Left lung (tissue), 10 donors: ENCODE results near the gene KLHL25. TPM values are rescaled to one million over a fixed set of nuclear protein-coding genes. Genes with fewer than 3 reads are reported as not detected.

Source experiments
- ATAC-seq: fragments of 200-7000 bp; cut with Tn5 transposase; one replicate; pipeline ENCODE4 v1.9.1; 2020; ENCODE audit warnings: moderate library complexity
- DNase-seq, 4 donors: peaks; one replicate each; pipeline ENCODE4 v3.0.0-alpha.2; 2013 to 2020
- H3K27ac ChIP-seq, 2 donors: fragments of 200-600 bp; sonication (generic) in 1 of 2; one replicate each; pipeline versions ENCODE4 v1.5.0 to v1.8.0; 2020 to 2021
- H3K27me3 ChIP-seq, 2 donors: fragments of 200-600 bp; sonication (generic) in 1 of 2; one replicate each; pipeline versions ENCODE4 v1.5.0 to v1.8.0; 2020 to 2021
- H3K36me3 ChIP-seq, 2 donors: fragments of 200-600 bp; sonication (generic) in 1 of 2; one replicate each; pipeline versions ENCODE4 v1.5.0 to v1.8.0; 2020 to 2021
- H3K4me1 ChIP-seq, 2 donors: fragments of 200-600 bp; one replicate each; pipeline ENCODE4 v1.8.0; 2021
- H3K4me3 ChIP-seq, 2 donors: fragments of 200-600 bp; sonication (generic) in 1 of 2; one replicate each; pipeline versions ENCODE4 v1.5.0 to v1.8.0; 2020 to 2021; ENCODE audit warnings: mild to moderate bottlenecking in 1 of 2
- H3K9me3 ChIP-seq, 2 donors: fragments of 200-600 bp; sonication (generic) in 1 of 2; one replicate each; pipeline versions ENCODE4 v1.5.0 to v1.8.0; 2020 to 2021
- CTCF ChIP-seq, 2 donors: fragments of 200-600 bp; sonication (generic) in 1 of 2; IDR thresholded peaks; one replicate each; pipeline versions ENCODE4 v1.5.0 to v1.8.0; 2021; ENCODE audit warnings: antibody characterized with exemption in 2 of 2
- intact Hi-C, 2 donors: fragments of 100-400 bp; cut with DNase I; formaldehyde crosslinking; loops; one replicate each; pipeline versions ENCODE4 v1.11.2 to v1.14.2; 2022
- polyA plus RNA-seq, 6 donors: library from polyadenylated mRNA; unstranded; fragments of 120-200 nt; gene quantifications; one replicate each; pipeline ENCODE4 v1.2.1, GENCODE V29; 2013; ENCODE audit not compliant: insufficient read length in 6 of 6
- total RNA-seq, 2 donors: library from RNA; stranded (reverse); fragmentation: NEBNext Ultra II Directional; extraction: Animal tissue kit (Norgen Biotek cat#: 25700); gene quantifications; one replicate each; pipeline ENCODE4 v1.2.1, GENCODE V29; 2021
- donor health status: DM: no; HTN: yes; CAD: no.
- donor health status: DM: no; HTN: no; CAD: no.

Gene KLHL25
- total and polyA plus RNA-seq, 8 donors = 4.4 to 7.9 (median 6.0) TPM

GRCh38 chr15:85792102-85792731 is 2.5 kb downstream of the KLHL25 start:
- Histone ChIP-seq H3K4me3 (no peak overlapping the region), H3K9me3 (no peaks in the 10 kb centered on the region), H3K27ac (no peak overlapping the region), H3K27me3 (peaks cover 0 to 16% of the 10 kb centered on the region in 2 donors), H3K36me3 (no peaks in the 10 kb centered on the region), H3K4me1 (peaks cover 0 to 30% of the 10 kb centered on the region in 2 donors)
- ATAC-seq = no peak
- no peak for TF ChIP-seq CTCF (IDR thresholded peaks at IDR 0.05)
- peak in 1 of 4 donors; percentile 22 for DNase-seq
- intact Hi-C loops = no loop called here

DNA sequence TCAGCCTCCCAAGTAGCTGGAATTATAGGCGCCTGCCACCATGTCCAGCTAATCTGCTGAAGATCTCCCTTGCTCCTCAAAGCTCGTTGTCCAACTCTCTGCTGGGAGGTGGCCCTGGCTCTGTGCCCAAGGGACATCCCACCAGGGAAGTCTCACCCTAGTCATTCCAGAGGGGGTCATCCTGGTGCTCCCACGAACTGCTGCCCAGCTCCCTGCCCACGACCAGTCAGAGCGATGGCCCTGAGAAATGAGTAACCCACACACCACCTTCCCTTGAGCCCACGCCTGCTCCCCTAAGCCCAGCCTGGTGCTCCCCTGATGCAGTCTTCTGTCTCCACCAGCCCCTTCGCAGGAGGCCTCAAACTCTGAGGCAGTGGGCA is 5.2 kb downstream of the KLHL25 start:
- H3K36me3 ChIP-seq = no peaks in the 10 kb centered on the region

DNA sequence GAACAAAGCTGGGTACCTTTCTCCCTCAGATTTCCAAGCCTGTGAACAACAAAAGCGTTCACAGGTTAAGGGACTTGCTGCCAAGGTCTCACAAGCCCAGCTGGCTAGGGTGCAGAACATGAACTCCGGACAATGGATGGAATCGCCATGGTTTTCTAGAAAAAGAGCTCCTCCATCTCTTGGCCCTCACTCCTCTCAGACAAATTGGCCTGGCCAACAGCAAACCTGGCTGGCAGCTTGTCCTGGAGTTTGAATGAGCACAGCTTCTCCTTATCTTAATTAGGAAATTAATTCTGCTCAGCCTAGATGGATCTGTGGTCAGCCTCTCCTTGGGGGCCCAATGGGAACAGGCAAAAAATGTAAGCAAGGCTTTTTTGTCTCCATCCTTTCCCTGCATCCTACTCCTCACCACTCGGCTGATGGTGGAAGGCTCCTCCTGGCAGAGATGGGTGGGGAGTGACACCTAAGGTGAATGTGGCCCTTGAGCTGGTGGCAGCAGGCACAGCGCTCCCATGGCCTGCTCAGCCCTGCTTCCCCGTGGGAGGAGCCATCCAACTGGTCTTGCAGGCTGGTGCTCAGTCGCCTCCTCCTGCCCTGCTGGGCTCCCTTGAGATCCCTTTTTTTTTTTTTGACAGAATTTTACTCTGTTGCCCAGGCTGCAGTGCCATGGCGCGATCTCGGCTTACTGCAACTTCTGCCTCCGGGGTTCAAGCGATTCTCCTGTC is 5.8 kb downstream of the KLHL25 start:
- Histone ChIP-seq H3K4me3 (no peak overlapping the region), H3K9me3 (no peaks in the 10 kb centered on the region), H3K4me1 (peaks cover 11 to 33% of the 10 kb centered on the region in 2 donors), H3K27me3 (peaks cover 0 to 10% of the 10 kb centered on the region in 2 donors), H3K27ac (no peak overlapping the region), H3K36me3 (no peaks in the 10 kb centered on the region)
- ATAC-seq = peak; percentile 88
- no peak for TF ChIP-seq CTCF (IDR thresholded peaks at IDR 0.05)
- intact Hi-C loops = no loop called here
- peak in 3 of 4 donors; percentile 61 to 84 (median 63) for DNase-seq

More for the DNA sequence above, 5.2 kb downstream of the KLHL25 start:
- H3K27ac ChIP-seq = no peak overlapping the region
- no peak for TF ChIP-seq CTCF (IDR thresholded peaks at IDR 0.05)
- H3K27me3 ChIP-seq = peaks cover 0 to 16% of the 10 kb centered on the region in 2 donors
- ATAC-seq = no peak
- no peaks in the 10 kb centered on the region for H3K9me3 ChIP-seq
- intact Hi-C loops = no loop called here
- H3K4me1 ChIP-seq = peaks cover 11 to 35% of the 10 kb centered on the region in 2 donors
- no peak overlapping the region for H3K4me3 ChIP-seq
- peak in 1 of 4 donors; percentile 24 for DNase-seq

DNA sequence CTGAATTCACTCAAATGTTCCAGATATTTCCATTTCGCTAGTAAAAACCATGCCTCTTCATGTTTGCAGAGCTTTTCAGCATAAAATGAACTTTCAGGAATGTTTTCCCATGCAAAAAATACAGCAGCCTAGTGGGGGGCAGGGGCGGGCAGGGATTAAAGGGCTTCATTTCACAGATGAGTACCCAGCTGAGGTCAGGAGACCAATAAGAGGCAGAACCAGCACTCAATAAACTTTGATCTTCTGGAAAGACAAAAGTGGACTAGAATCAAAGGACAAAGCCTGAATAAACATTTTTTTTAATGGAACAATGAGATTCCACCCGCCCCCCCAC is 8.0 kb downstream of the KLHL25 start:
- H3K4me3 ChIP-seq = no peak overlapping the region
- no peak for DNase-seq
- no peaks in the 10 kb centered on the region for H3K36me3 ChIP-seq
- no peaks in the 10 kb centered on the region for H3K27me3 ChIP-seq
- peaks cover 11 to 17% of the 10 kb centered on the region in 2 donors for H3K4me1 ChIP-seq
- H3K9me3 ChIP-seq = no peaks in the 10 kb centered on the region
- no peak overlapping the region for H3K27ac ChIP-seq
- TF ChIP-seq CTCF (IDR thresholded peaks at IDR 0.05) = no peak
- ATAC-seq = no peak
- intact Hi-C loops = no loop called here
